ENCODE results near the gene ZNF185. TPM values are rescaled to one million over a fixed set of nuclear protein-coding genes. Genes with fewer than 3 reads are reported as not detected.
A peak's percentile ranks its signal among the peaks of the same experiment; 100 is the strongest.

The ZNF185 gene
- total RNA-seq, 1 donor = 4.7 TPM

DNA sequence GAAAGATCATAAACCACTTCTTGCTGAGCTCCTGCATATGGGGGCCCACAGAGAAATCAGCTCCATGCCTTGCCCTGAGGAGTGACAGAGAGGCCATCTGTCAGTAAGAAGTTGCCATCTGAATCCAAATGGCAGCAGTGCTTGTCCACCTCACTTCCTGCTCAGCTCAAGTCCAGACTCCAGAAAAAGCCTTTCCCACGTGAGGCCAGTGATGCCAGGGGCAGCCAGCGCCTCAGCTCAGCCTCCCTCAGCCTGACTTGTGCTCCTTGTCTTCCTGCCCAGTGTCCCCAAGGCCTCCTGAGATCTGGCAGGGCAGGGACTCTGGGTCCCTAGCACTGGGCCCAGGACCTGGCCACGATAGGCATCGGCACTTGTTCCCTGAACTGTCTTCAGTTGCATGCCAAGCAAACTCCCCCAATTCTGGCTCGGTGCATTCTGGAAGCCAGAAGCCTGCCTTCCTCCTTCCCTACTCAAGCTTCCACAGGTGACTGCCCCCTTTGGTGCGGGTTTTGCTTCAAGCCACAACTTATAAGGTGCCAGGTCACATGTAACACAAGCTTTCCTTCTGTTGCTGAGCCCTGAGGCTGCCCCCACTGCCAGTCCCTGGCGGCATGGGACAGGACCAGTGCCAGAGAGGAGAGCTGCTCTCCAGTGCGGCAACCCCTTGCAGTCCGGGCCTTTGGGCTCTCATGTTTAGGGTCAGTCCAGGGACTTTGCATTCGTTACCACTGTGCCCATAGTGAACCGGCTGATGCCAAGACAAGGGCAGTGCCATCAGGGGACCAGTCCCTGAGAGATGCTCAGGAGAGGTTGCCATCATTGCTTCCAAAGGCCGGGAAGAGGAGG lies 2.2 kb downstream of the ZNF185 start:
- H3K4me3 ChIP-seq (ENCODE audit: low read depth, low read length) = no peak overlapping the region
- TF ChIP-seq, protein P1, sequence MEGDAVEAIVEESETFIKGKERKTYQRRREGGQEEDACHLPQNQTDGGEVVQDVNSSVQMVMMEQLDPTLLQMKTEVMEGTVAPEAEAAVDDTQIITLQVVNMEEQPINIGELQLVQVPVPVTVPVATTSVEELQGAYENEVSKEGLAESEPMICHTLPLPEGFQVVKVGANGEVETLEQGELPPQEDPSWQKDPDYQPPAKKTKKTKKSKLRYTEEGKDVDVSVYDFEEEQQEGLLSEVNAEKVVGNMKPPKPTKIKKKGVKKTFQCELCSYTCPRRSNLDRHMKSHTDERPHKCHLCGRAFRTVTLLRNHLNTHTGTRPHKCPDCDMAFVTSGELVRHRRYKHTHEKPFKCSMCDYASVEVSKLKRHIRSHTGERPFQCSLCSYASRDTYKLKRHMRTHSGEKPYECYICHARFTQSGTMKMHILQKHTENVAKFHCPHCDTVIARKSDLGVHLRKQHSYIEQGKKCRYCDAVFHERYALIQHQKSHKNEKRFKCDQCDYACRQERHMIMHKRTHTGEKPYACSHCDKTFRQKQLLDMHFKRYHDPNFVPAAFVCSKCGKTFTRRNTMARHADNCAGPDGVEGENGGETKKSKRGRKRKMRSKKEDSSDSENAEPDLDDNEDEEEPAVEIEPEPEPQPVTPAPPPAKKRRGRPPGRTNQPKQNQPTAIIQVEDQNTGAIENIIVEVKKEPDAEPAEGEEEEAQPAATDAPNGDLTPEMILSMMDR (IDR thresholded peaks at IDR 0.05; ENCODE audit: insufficient read depth, low read length) = no peak
- no peak for DNase-seq (ENCODE audit: low read depth)

DNA sequence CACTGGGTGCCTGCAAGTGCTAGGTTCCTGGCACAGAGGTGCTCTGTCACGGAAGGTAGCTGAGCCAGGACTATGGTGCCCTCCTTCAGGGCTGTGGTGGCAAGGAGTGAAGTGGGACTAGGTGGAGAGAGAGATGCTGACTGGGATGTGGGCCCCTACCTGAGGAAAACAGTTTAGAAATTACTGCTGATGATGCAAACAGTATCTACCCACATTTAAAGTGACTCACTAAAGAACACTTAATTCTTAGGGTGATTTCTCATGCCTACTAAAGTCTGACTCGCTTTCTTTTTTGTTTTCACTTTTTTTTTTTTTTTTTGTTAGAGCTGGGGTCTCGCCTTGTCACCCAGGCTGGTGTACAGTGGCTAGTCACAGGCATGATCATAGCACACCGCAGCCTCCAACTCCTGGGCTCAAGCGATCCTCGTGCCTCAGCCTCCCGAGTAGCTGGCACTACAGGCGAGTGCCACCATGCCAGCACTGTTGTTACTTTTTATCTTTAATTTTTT lies 3.1 kb downstream of the ZNF185 start:
- TF ChIP-seq, protein P1 (IDR thresholded peaks at IDR 0.05; ENCODE audit: insufficient read depth, low read length) = no peak
- no peak overlapping the region for H3K4me3 ChIP-seq (ENCODE audit: low read depth, low read length)
- no peak for DNase-seq (ENCODE audit: low read depth)

DNA sequence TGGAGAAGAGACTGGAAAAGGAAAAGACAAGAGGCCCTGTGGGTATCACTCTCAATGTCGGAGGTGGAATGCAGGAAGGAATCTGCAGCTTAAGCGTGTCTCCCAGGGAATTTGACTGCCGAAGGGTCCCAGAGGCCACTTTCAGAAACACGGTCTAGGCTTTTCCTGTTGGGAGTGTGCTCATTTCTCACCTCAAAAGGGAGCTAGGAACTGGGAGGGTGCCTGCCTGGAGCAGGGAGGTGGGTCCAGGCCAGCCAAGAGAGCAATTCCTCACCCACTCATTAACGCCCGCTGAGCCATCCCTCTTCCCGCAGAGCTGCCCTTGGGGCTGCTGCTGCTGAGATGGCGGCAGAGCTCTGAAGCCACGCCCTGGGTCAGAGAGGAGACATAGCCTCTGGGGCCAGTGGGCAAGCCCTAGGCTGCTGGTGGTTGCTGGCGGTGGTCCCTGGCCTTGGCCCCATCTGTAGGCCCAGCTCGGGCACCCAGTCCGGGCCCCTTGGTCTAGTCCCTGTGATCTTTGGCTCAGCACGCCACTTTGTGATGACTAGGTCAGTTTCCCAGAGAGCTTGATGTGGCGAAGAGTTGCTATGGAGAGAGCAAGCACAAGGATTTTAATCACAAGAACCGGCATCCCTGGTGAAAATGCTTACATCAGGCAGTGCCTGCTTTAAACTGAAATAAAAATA lies 4.1 kb downstream of the ZNF185 start:
- TF ChIP-seq, protein P1 (IDR thresholded peaks at IDR 0.05; ENCODE audit: insufficient read depth, low read length) = no peak
- no peak overlapping the region for H3K4me3 ChIP-seq (ENCODE audit: low read depth, low read length)
- DNase-seq (ENCODE audit: low read depth) = no peak

DNA sequence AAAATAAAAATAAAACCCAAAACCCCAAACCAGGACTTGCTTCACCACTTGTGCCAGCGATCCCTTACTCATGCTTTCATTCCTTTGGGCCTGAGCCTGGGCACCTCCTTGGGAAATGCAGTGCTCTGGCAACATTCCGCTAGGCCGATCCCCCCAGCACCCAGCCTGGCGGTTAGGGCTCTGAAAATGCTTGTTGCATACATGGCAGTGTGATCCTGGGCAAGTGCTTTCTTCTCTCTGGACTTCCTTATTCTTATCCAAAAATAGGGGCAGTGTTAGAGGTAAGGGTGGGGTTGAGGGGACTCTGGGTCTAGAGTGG lies 4.6 kb downstream of the ZNF185 start:
- no peak overlapping the region for H3K4me3 ChIP-seq (ENCODE audit: low read depth, low read length)
- TF ChIP-seq, protein P1 (IDR thresholded peaks at IDR 0.05; ENCODE audit: insufficient read depth, low read length) = no peak
- DNase-seq (ENCODE audit: low read depth) = no peak

DNA sequence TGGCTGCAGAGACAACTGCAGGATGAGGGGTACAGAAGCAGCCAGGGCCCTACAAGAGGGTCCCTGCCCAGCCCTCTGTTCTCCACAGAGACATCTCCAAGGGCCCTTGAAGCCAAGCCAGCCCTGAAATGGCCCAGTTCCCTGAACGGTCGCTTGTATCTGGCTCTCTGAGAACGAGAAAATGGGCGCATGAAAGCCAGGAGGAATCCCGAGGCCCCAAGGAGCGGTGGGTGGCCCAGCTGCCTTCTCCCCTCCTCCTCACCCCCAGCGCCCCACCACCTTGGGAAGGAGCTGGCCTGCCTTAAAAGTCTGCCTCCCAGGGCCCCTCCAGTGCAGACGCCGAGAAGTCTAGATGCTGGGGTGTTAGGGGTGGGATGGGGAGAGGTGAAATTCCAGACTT lies 5.7 kb downstream of the ZNF185 start:
- H3K4me3 ChIP-seq (ENCODE audit: low read depth, low read length) = no peak overlapping the region
- no peak for DNase-seq (ENCODE audit: low read depth)
- TF ChIP-seq, protein P1 (IDR thresholded peaks at IDR 0.05; ENCODE audit: insufficient read depth, low read length) = no peak

DNA sequence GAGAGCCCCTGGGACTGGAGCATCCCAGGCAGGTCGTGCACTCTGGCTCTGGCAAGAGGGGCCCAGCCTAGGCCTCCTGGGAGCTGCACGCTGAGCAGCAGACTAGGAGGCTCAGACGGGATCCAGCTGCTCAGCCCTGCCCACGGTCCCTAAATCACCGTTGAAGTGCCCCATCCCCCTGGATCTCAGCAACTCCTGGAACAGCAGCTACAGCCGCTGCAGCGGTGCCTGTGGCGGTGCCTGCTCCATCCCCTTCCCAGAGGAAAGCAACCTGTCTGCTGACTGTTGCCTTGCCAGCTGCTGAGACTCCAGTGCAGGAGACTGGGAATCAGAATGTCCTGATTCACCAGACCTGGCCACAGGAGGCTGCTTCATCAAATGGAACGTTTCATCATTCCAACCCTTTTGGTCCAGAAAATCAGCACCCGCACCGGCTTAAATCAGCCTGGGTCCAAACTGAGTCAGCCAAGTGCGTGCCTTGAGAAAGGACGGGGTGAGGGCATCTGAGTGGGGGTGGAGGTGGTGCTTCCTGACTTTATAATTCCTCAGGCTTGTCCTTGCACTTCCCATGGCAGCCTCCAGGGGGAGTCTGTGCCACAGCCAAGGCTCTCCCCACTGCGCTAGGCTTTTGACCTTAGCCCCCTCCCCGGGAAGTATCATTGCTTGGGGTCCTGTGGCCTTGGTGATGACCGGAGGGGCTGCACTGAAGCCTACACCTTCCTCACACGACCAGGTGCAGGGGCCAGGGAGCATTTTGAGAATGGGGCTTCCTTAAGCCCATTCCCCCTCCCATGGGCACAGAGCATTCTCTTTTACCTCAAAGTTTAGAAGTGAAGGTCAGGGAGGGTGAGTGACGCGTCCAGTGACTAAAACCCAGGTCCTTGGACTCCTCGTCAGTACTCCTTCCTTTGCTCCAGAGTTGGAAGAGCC lies 6.5 kb downstream of the ZNF185 start:
- peak; percentile 48 for DNase-seq (ENCODE audit: low read depth)
- no peak overlapping the region for H3K4me3 ChIP-seq (ENCODE audit: low read depth, low read length)
- TF ChIP-seq, protein P1 (IDR thresholded peaks at IDR 0.05; ENCODE audit: insufficient read depth, low read length) = peak; percentile 84
